ENCODE measurements around the gene CTSD. TPM values are rescaled to one million over a fixed set of nuclear protein-coding genes. Genes with fewer than 3 reads are reported as not detected.
A peak's percentile ranks its signal among the peaks of the same experiment; 100 is the strongest.

CTSD gene
- total RNA-seq, 1 donor, result 519 TPM

DNA sequence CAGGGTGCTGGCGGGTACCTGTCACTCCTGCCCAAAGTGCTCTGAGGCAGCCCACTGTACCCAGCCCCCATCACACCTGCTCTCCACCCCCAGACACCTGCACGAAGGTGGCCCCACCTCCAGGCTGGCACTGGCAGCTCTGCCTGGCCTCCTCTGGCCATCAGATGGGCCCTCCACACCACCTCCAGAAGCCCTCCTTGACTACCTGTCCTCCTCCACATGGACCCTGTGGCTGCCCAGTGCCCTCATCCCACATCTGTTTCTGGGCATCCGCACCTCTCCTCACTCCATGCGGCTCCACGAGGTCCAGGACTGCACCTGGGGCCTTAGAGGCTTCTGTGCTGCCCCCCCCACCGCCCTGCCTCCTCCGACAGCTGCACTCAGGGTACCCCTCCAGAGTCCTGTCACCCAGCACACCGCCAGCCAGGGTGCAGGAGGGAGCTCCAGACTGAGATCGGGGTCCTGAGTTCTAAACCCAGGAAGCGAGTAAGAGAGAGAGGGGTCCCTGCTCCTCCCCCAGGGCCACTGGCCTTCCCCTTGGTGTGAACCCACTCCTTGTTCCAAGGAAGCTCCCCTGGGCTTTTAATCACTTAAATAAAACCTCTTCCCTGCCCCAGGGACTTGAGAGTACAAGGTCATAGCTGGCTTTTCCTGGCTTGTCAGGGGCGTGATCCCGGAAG is 1.7 kb downstream of the CTSD start:
- Histone ChIP-seq H3K27me3 (ENCODE audit: insufficient read depth, low read length) (no peaks in the 10 kb centered on the region), H3K4me2 (ENCODE audit: insufficient read depth, low read length) (peak overlapping the region; percentile 93), H4K20me1 (ENCODE audit: insufficient read depth, low read length) (peaks cover 30% of the 10 kb centered on the region), H3K4me1 (ENCODE audit: insufficient read depth, low read length) (peaks cover 41% of the 10 kb centered on the region), H3K36me3 (ENCODE audit: insufficient read depth, low read length) (peaks cover 29% of the 10 kb centered on the region), H3K27ac (ENCODE audit: low read depth, low read length) (peak overlapping the region; percentile 71), H3K4me3 (ENCODE audit: insufficient read depth, low read length) (peak overlapping the region; percentile 87), H3K9me3 (ENCODE audit: low read depth, low read length) (no peaks in the 10 kb centered on the region), H2AFZ (ENCODE audit: low read length) (no peak overlapping the region), H3K79me2 (ENCODE audit: insufficient read depth, low read length) (peaks cover 60% of the 10 kb centered on the region)
- peak; percentile 93 for DNase-seq (ENCODE audit: insufficient read length, low spot score, missing footprints)
- TF ChIP-seq, protein P1, sequence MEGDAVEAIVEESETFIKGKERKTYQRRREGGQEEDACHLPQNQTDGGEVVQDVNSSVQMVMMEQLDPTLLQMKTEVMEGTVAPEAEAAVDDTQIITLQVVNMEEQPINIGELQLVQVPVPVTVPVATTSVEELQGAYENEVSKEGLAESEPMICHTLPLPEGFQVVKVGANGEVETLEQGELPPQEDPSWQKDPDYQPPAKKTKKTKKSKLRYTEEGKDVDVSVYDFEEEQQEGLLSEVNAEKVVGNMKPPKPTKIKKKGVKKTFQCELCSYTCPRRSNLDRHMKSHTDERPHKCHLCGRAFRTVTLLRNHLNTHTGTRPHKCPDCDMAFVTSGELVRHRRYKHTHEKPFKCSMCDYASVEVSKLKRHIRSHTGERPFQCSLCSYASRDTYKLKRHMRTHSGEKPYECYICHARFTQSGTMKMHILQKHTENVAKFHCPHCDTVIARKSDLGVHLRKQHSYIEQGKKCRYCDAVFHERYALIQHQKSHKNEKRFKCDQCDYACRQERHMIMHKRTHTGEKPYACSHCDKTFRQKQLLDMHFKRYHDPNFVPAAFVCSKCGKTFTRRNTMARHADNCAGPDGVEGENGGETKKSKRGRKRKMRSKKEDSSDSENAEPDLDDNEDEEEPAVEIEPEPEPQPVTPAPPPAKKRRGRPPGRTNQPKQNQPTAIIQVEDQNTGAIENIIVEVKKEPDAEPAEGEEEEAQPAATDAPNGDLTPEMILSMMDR (IDR thresholded peaks at IDR 0.05; ENCODE audit: extremely low read depth, low read depth, low read length), result no peak

DNA sequence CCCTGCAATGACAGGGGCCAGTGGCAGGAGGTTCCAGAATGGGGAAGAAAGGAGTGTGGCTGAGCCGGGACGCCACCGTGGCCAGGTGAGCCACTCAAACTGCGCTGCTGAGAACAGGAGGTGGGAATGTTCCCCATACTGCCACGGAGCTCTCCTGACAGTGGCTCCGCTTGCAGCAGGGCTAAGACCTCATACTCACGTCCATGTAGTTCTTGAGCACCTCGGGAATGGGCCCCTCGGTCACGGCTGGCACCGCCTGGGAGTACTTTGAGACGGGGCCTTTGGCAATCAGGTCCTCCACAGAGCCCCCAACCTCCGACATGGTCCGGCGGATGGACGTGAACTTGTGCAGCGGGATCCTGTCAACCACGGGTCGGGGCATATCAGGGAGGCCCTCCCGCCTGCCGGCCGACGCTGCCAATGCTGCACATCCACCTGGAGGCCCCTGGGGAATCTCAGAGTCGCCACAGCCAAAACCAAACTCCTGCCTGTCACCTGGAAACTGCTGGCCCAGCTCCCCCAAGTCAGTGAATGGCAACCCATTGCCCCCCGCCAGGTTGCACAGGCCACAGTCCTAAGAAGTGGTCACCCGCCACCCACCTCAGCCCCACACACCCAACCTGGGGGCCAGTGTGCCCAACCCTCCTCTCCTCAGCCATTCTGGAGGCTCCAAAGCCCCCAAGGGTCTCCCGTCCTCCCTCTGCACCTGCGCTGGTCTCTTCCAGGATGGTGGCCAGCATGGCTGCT is 2.4 kb downstream of the CTSD start:
- no peak overlapping the region for H2AFZ ChIP-seq (ENCODE audit: low read length)
- H3K4me2 ChIP-seq (ENCODE audit: insufficient read depth, low read length), result peak overlapping the region; percentile 93
- peaks cover 60% of the 10 kb centered on the region for H3K79me2 ChIP-seq (ENCODE audit: insufficient read depth, low read length)

DNA sequence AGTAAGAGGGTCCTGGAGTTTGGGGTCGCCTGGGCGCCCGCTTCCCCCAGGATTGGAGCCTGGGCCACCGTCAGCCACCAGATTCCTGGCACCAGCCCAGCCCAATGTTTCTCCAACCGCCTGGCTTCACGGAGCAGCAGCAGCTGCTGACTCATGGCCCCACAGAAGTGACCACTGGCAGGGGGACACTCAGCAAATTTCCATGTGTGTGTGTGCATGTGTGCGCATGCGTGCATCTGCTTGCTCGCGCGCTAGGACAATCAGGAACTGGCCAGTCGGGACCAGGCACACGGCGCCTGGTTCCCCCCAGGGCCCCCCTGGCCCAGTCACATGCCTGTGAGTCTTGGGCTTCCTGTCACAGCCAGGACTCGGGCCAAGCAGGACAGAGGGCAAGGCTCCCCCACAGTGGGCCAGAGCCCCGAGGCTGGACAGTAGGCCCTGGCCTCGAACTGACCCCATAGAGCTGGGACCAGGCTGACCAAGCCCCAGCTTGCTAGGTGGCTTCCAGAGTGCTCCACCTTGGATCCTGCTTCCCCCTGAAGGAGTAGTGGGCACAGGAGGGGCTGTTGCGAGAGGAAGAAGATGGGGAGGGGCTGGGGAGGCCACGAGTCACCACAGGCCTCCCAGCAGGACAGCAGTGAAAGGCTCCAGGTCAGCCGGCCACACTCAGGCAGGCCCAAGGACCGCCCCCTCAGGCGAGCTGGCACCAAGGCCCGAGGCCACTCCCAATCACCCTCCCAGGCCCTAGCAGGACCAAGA is 3.2 kb downstream of the CTSD start:
- peak overlapping the region; percentile 92 for H3K27ac ChIP-seq (ENCODE audit: low read depth, low read length)
- no peaks in the 10 kb centered on the region for H3K9me3 ChIP-seq (ENCODE audit: low read depth, low read length)
- H3K27me3 ChIP-seq (ENCODE audit: insufficient read depth, low read length), result no peaks in the 10 kb centered on the region
- H3K79me2 ChIP-seq (ENCODE audit: insufficient read depth, low read length), result peaks cover 64% of the 10 kb centered on the region
- TF ChIP-seq, protein P1 (IDR thresholded peaks at IDR 0.05; ENCODE audit: extremely low read depth, low read depth, low read length), result no peak
- H3K36me3 ChIP-seq (ENCODE audit: insufficient read depth, low read length), result peaks cover 39% of the 10 kb centered on the region
- H3K4me2 ChIP-seq (ENCODE audit: insufficient read depth, low read length), result peak overlapping the region; percentile 53
- peak overlapping the region; percentile 43 for H3K4me3 ChIP-seq (ENCODE audit: insufficient read depth, low read length)
- peaks cover 38% of the 10 kb centered on the region for H4K20me1 ChIP-seq (ENCODE audit: insufficient read depth, low read length)
- peaks cover 41% of the 10 kb centered on the region for H3K4me1 ChIP-seq (ENCODE audit: insufficient read depth, low read length)
- DNase-seq (ENCODE audit: insufficient read length, low spot score, missing footprints), result peak; percentile 99
- no peak overlapping the region for H2AFZ ChIP-seq (ENCODE audit: low read length)

More for the DNA sequence above, 2.4 kb downstream of the CTSD start:
- peak overlapping the region; percentile 92 for H3K27ac ChIP-seq (ENCODE audit: low read depth, low read length)
- H3K4me1 ChIP-seq (ENCODE audit: insufficient read depth, low read length), result peaks cover 41% of the 10 kb centered on the region
- H3K27me3 ChIP-seq (ENCODE audit: insufficient read depth, low read length), result no peaks in the 10 kb centered on the region
- peak; percentile 88 for DNase-seq (ENCODE audit: insufficient read length, low spot score, missing footprints)
- H3K36me3 ChIP-seq (ENCODE audit: insufficient read depth, low read length), result peaks cover 32% of the 10 kb centered on the region
- H4K20me1 ChIP-seq (ENCODE audit: insufficient read depth, low read length), result peaks cover 35% of the 10 kb centered on the region
- no peaks in the 10 kb centered on the region for H3K9me3 ChIP-seq (ENCODE audit: low read depth, low read length)
- TF ChIP-seq, protein P1 (IDR thresholded peaks at IDR 0.05; ENCODE audit: extremely low read depth, low read depth, low read length), result no peak
- no peak overlapping the region for H3K4me3 ChIP-seq (ENCODE audit: insufficient read depth, low read length)
